Glutamatergic neuron (in vitro differentiated cells): ENCODE measurements around the gene LIMA1. TPM values are rescaled to one million over a fixed set of nuclear protein-coding genes. Genes with fewer than 3 reads are reported as not detected.

Experiments used
- DNase-seq: peaks from one replicate; pipeline ENCODE4 v3.0.0; 2022
- H3K27ac Mint-ChIP-seq: one replicate; pipeline ENCODE4 v1.8.0; 2020; ENCODE audit warnings: mild to moderate bottlenecking, mixed read lengths, inconsistent platforms; ENCODE audit not compliant: unreplicated experiment
- H3K27me3 Mint-ChIP-seq: one replicate; pipeline ENCODE4 v1.8.0; 2020; ENCODE audit warnings: mild to moderate bottlenecking, moderate library complexity, mixed read lengths, inconsistent platforms; ENCODE audit not compliant: unreplicated experiment
- H3K36me3 Mint-ChIP-seq: one replicate; pipeline ENCODE4 v1.8.0; 2020; ENCODE audit warnings: mild to moderate bottlenecking, mixed read lengths, inconsistent platforms; ENCODE audit not compliant: unreplicated experiment
- H3K4me1 Mint-ChIP-seq: one replicate; pipeline ENCODE4 v1.8.0; 2020; ENCODE audit warnings: mild to moderate bottlenecking, low read depth, mixed read lengths, inconsistent platforms; ENCODE audit not compliant: unreplicated experiment
- H3K4me3 Mint-ChIP-seq: one replicate; pipeline ENCODE4 v1.8.0; 2020; ENCODE audit warnings: mild to moderate bottlenecking, mixed read lengths, inconsistent platforms; ENCODE audit not compliant: unreplicated experiment
- H3K9me3 Mint-ChIP-seq: one replicate; pipeline ENCODE4 v1.8.0; 2020; ENCODE audit warnings: mild to moderate bottlenecking, moderate library complexity, mixed read lengths, inconsistent platforms; ENCODE audit not compliant: unreplicated experiment
- total RNA-seq: library from RNA; stranded (reverse); fragmentation: NEBNext Ultra II Directional; extraction: Animal tissue kit (Norgen Biotek cat#: 25700); gene quantifications from one replicate; pipeline ENCODE4 v1.2.1, GENCODE V29; 2021; ENCODE audit not compliant: unreplicated experiment
- TF ChIP-seq, protein P1 (sequence below): fragments of 200-600 bp; sonication (generic); IDR thresholded peaks from one replicate; pipeline ENCODE4 v1.5.0; 2021; ENCODE audit not compliant: partially characterized antibody, unreplicated experiment

LIMA1 gene
- total RNA-seq, 1 donor from 2014 or later = 69.4 TPM

DNA sequence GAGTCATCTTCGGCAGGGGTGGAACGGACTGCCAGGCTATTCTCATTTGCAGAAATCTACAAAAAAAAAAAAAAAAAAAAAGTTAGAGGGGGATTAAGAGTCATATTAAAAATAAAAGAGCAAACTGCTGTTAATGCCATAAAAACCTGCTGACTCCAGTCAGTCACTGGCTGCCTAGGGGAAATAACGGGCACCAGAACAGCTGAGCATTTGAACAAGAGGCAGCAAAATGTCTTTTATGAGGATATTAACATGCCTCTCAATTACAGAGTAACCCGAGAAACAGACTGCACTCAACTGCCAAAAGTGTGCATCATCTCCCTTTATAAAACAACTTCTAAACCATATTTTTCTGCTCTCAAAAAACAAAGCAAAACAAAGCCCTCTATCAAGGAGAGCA is 87.5 kb downstream of the LIMA1 start:
- Mint-ChIP-seq H3K4me3 (no peak overlapping the region), H3K4me1 (no peaks in the 10 kb centered on the region), H3K36me3 (peaks cover 5% of the 10 kb centered on the region), H3K27me3 (no peaks in the 10 kb centered on the region), H3K9me3 (no peaks in the 10 kb centered on the region), H3K27ac (no peak overlapping the region)
- DNase-seq = no peak
- TF ChIP-seq, protein P1, sequence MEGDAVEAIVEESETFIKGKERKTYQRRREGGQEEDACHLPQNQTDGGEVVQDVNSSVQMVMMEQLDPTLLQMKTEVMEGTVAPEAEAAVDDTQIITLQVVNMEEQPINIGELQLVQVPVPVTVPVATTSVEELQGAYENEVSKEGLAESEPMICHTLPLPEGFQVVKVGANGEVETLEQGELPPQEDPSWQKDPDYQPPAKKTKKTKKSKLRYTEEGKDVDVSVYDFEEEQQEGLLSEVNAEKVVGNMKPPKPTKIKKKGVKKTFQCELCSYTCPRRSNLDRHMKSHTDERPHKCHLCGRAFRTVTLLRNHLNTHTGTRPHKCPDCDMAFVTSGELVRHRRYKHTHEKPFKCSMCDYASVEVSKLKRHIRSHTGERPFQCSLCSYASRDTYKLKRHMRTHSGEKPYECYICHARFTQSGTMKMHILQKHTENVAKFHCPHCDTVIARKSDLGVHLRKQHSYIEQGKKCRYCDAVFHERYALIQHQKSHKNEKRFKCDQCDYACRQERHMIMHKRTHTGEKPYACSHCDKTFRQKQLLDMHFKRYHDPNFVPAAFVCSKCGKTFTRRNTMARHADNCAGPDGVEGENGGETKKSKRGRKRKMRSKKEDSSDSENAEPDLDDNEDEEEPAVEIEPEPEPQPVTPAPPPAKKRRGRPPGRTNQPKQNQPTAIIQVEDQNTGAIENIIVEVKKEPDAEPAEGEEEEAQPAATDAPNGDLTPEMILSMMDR = no peak

DNA sequence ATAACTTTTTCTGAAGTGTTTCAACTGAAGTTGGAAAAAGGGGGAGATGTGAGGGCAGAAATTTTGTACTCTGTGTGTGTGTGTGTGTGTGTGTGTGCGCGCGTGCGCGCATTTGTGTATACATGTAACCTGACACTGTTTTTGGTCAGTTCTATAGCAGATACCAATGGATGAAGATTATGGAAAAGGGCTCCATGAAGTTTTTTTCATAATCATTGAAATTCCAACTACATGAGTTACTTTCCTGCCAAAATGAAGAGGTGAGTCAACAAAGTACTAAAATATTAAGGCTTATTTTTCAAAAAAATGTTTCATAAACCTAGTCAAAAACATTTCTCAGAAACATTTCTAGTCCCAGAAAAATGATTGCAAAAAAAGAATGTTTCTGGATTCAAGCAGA is 90.4 kb downstream of the LIMA1 start:
- H3K36me3 Mint-ChIP-seq = no peaks in the 10 kb centered on the region
- no peak overlapping the region for H3K27ac Mint-ChIP-seq

DNA sequence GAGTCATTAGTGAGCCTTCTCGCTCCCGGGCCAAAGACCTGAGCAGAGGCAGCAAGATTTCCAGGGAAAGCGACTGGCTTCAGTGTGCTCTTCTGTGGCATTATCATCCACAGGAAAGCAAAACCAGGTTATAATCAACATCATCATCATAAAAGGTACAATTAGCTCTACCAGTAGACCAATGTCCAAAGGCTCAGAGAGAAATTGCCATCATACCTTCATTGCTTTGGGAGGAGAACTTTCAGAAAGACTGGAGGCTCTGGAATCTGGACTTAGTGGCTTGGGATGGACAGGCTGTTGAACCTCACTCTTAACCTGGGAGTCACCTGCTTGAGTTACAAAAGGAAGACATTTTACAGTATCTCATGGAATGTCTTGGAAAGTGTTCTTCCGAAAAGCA is 91.1 kb downstream of the LIMA1 start:
- Mint-ChIP-seq H3K27me3 (no peaks in the 10 kb centered on the region), H3K4me3 (no peak overlapping the region)

More for the DNA sequence above, 90.4 kb downstream of the LIMA1 start:
- H3K4me1 Mint-ChIP-seq = peaks cover 4% of the 10 kb centered on the region
- no peak for DNase-seq
- no peaks in the 10 kb centered on the region for H3K9me3 Mint-ChIP-seq
- TF ChIP-seq, protein P1 = no peak
- no peak overlapping the region for H3K4me3 Mint-ChIP-seq
- no peaks in the 10 kb centered on the region for H3K27me3 Mint-ChIP-seq

DNA sequence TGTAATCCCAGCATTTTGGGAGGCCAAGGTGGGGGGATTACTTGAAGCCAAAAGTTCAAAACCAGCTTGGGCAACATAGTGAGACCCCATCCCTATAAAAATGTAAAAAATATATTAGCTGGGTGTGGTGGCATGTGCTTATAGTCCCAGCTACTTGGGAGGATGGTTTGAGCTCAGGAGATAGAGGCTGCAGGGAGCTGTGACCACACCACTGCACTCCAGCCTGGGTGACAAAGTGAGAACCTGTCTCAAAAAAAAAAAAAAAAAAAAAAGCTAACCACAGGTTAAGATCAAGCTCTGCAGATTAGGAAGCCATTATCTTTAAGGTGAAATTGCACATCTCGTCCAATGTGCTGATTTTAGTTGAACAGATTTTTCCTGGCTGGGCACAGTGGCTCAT is 92.5 kb downstream of the LIMA1 start:
- H3K27ac Mint-ChIP-seq = no peak overlapping the region
- TF ChIP-seq, protein P1 = no peak
- DNase-seq = no peak
- H3K4me1 Mint-ChIP-seq = peaks cover 9% of the 10 kb centered on the region
- no peaks in the 10 kb centered on the region for H3K9me3 Mint-ChIP-seq
- no peaks in the 10 kb centered on the region for H3K36me3 Mint-ChIP-seq
- H3K27me3 Mint-ChIP-seq = no peaks in the 10 kb centered on the region
- no peak overlapping the region for H3K4me3 Mint-ChIP-seq

More for the DNA sequence above, 91.1 kb downstream of the LIMA1 start:
- no peak overlapping the region for H3K27ac Mint-ChIP-seq
- no peaks in the 10 kb centered on the region for H3K9me3 Mint-ChIP-seq
- DNase-seq = no peak
- no peaks in the 10 kb centered on the region for H3K36me3 Mint-ChIP-seq
- TF ChIP-seq, protein P1 = no peak
- peaks cover 4% of the 10 kb centered on the region for H3K4me1 Mint-ChIP-seq

DNA sequence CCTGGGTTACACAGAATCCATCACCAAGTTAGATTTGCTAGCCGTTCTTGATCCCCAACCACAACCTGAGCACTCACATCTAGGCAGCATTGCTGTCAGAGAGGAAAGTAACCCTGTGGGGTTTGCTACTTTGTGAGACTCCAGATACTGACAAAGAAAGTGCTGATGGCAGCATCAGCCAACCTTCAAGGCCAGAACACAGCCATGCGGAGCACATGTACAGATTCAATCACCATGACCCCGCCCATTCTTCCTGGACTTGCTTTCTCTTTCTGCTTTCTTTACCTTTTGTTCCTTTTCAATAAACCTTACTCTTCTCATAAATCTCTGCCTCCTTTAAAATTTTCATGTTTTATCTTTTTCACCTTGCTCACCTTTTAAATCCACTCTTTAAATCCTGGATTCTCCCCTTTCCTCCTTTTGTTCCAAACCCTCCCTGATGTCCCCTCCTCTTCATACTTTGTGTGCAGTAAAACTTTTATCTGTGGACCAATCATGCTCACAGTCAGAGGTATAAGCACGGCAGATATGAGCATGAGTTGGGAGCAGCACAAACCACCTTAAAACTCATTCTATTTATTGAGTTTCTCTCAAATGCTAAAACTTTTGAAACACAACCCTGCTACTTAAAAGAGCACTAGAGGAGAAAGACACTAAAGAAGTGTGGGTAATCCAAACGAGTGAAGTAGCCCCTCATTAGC is 94.3 kb downstream of the LIMA1 start:
- H3K27me3 Mint-ChIP-seq = no peaks in the 10 kb centered on the region
- no peak for DNase-seq
- no peak overlapping the region for H3K4me3 Mint-ChIP-seq
- H3K4me1 Mint-ChIP-seq = peaks cover 9% of the 10 kb centered on the region
- H3K27ac Mint-ChIP-seq = no peak overlapping the region
- TF ChIP-seq, protein P1 = no peak
- no peaks in the 10 kb centered on the region for H3K36me3 Mint-ChIP-seq
- H3K9me3 Mint-ChIP-seq = no peaks in the 10 kb centered on the region
